Panc1 (cell line): ENCODE results near the gene SPSB3. TPM values are rescaled to one million over a fixed set of nuclear protein-coding genes. Genes with fewer than 3 reads are reported as not detected.

Experiments
- ATAC-seq: fragments of 200-7000 bp; cut with Tn5 transposase; 2 replicates; pipeline ENCODE4 v1.9.1; 2020; ENCODE audit warnings: mild to moderate bottlenecking, moderate library complexity
- BruUV-seq: library from RNA; stranded (reverse); fragments of 400-500 nt; replicated peaks from 2 replicates; lab custom pipeline; 2021; lab: Mats Ljungman, UMichigan
- CTCF ChIA-PET: fragments of 300-600 bp; sonication (Branson Sonifier 250); formaldehyde crosslinking; loops from one replicate; lab custom pipeline; 2022; ENCODE audit warnings: antibody characterized with exemption; lab: Charles Lee
- POLR2A ChIA-PET: fragments of 300-600 bp; sonication (Branson Sonifier 250); formaldehyde crosslinking; loops from one replicate; lab custom pipeline; 2022; ENCODE audit warnings: antibody characterized with exemption; lab: Charles Lee
- DNase-seq: peaks from one replicate; pipeline ENCODE4 v3.0.0-alpha.2; 2010; ENCODE audit warnings: low read depth, low spot score
- H3K27ac ChIP-seq: 2 replicates; pipeline ENCODE4 v1.5.1; 2011; ENCODE audit warnings: mild to moderate bottlenecking, low read length, inconsistent platforms
- H3K27me3 ChIP-seq: fragments of 200-500 bp; sonication (Bioruptor generic); 2 replicates; pipeline ENCODE4 v1.6.0; 2014; ENCODE audit warnings: low read length, inconsistent platforms; ENCODE audit not compliant: control insufficient read depth, insufficient read depth
- H3K36me3 ChIP-seq: fragments of 200-500 bp; sonication (Bioruptor generic); 2 replicates; pipeline ENCODE4 v1.5.1; 2014; ENCODE audit warnings: inconsistent platforms, mild to moderate bottlenecking, low read length, moderate library complexity; ENCODE audit not compliant: control insufficient read depth, insufficient read depth
- H3K4me1 ChIP-seq: 2 replicates; pipeline ENCODE4 v1.5.1; 2011; ENCODE audit warnings: inconsistent platforms, mild to moderate bottlenecking, low read length, moderate library complexity; ENCODE audit not compliant: control insufficient read depth, insufficient read depth
- H3K4me3 ChIP-seq, 2 experiments: 2 replicates each; pipeline ENCODE4 v1.5.1; 2011 to 2012; ENCODE audit warnings: low read depth in 2 of 2, low read length in 2 of 2, mild to moderate bottlenecking in 2 of 2, inconsistent platforms in 1 of 2, moderate library complexity in 1 of 2
- H3K9me3 ChIP-seq: fragments of 200-500 bp; sonication (Bioruptor generic); 2 replicates; pipeline ENCODE4 v1.5.1; 2014; ENCODE audit warnings: low read depth, mild to moderate bottlenecking, inconsistent platforms, low read length, moderate library complexity; ENCODE audit not compliant: control insufficient read depth, insufficient read depth
- POLR2AphosphoS5 ChIP-seq: IDR thresholded peaks from 2 replicates; pipeline ENCODE4 v1.6.1; 2012; ENCODE audit warnings: mild to moderate bottlenecking, low read depth, low read length, moderate library complexity
- SIN3A ChIP-seq: IDR thresholded peaks from 2 replicates; pipeline ENCODE4 v1.6.1; 2012; ENCODE audit warnings: low read depth, mild to moderate bottlenecking, low read length, moderate library complexity, borderline replicate concordance; ENCODE audit not compliant: insufficient read depth
- TCF7L2 ChIP-seq: IDR thresholded peaks from 2 replicates; pipeline ENCODE4 v1.6.1; 2011; ENCODE audit warnings: mild to moderate bottlenecking, low read depth, low read length, inconsistent platforms
- in situ Hi-C: cut with HindIII; loops from 2 replicates; pipeline ENCODE4 v1.10.0; 2016; ENCODE audit warnings: low sequenced_read_pairs, low pct_unique_long_range_greater_than_20kb
- intact Hi-C: fragments of 100-400 bp; cut with micrococcal nuclease; formaldehyde crosslinking; loops from one replicate; pipeline ENCODE4 v1.10.0; 2022; ENCODE audit not compliant: unreplicated experiment
- total RNA-seq: library from RNA; stranded (reverse); gene quantifications from one replicate; pipeline ENCODE4 v1.2.1, GENCODE V29; 2021; ENCODE audit not compliant: unreplicated experiment
- TF ChIP-seq, protein P1 (sequence below), 2 experiments: IDR thresholded peaks; 2 replicates each; pipeline ENCODE4 v1.6.1; 2011 to 2012; ENCODE audit warnings: low read depth in 2 of 2, control low read depth in 1 of 2, low read length in 1 of 2, mild to moderate bottlenecking in 1 of 2, moderate library complexity in 1 of 2; ENCODE audit not compliant: insufficient read depth in 1 of 2
- TF ChIP-seq, protein P2 (sequence below): fragments of 450-650 bp; IDR thresholded peaks from 2 replicates; pipeline ENCODE4 v1.5.1; 2017; ENCODE audit warnings: mild to moderate bottlenecking

Gene SPSB3
- total RNA-seq, 1 experiment from 2014 or later = 23.0 TPM

DNA sequence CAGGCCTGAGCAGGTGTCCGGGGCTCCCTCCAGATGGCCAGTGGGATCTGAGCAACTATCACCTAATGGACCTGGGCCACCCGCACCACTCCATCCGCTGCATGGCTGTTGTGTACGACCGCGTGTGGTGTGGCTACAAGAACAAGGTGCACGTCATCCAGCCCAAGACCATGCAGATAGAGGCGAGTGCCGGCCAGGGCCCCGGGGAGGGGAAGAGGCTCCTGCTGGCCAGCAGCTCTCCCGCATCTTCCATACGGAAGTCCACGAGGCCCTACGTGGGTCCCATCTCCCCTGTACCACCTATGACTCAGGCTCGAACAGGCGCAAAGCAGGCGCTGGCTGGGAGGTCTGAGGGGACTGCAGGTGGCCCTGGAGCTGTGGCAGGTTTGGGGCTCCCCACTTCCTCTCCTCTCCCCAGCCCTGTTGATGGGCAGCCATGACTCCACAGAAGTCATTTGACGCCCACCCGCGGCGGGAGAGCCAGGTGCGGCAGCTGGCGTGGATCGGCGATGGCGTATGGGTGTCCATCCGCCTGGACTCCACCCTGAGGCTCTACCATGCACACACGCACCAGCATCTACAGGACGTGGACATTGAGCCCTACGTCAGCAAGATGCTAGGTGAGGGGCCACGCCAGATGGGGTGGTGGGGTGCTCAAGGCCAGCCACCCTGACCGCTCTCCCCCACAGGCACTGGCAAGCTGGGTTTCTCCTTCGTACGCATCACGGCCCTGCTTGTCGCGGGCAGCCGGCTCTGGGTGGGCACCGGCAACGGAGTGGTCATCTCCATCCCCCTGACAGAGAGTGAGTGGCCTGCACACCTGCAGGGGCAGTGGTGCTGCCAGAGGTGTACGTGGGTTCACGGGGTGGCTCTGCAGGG, 15.0 kb downstream of the SPSB3 start:
- no peak for ATAC-seq
- ChIA-PET CTCF (no interaction called here), POLR2A (interaction anchor here (0.6 kb wide), 1 partner anchor 13 kb away, joined by 10 read pairs; no protein-coding TSS in a partner anchor)
- intact Hi-C loops = no loop called here
- in situ Hi-C loops = no loop called here
- no peak overlapping the region for H3K4me3 ChIP-seq
- H3K36me3 ChIP-seq = no peaks in the 10 kb centered on the region; the same call in 1 of the 2 replicates
- TF ChIP-seq TCF7L2 (no peak), POLR2AphosphoS5 (no peak), SIN3A (no peak)
- TF ChIP-seq, protein P1, sequence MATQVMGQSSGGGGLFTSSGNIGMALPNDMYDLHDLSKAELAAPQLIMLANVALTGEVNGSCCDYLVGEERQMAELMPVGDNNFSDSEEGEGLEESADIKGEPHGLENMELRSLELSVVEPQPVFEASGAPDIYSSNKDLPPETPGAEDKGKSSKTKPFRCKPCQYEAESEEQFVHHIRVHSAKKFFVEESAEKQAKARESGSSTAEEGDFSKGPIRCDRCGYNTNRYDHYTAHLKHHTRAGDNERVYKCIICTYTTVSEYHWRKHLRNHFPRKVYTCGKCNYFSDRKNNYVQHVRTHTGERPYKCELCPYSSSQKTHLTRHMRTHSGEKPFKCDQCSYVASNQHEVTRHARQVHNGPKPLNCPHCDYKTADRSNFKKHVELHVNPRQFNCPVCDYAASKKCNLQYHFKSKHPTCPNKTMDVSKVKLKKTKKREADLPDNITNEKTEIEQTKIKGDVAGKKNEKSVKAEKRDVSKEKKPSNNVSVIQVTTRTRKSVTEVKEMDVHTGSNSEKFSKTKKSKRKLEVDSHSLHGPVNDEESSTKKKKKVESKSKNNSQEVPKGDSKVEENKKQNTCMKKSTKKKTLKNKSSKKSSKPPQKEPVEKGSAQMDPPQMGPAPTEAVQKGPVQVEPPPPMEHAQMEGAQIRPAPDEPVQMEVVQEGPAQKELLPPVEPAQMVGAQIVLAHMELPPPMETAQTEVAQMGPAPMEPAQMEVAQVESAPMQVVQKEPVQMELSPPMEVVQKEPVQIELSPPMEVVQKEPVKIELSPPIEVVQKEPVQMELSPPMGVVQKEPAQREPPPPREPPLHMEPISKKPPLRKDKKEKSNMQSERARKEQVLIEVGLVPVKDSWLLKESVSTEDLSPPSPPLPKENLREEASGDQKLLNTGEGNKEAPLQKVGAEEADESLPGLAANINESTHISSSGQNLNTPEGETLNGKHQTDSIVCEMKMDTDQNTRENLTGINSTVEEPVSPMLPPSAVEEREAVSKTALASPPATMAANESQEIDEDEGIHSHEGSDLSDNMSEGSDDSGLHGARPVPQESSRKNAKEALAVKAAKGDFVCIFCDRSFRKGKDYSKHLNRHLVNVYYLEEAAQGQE (IDR thresholded peaks at IDR 0.05; ENCODE audit: insufficient read depth in 1 of 2, low read depth in 2 of 2, low read length in 1 of 2) = no peak
- TF ChIP-seq, protein P2, sequence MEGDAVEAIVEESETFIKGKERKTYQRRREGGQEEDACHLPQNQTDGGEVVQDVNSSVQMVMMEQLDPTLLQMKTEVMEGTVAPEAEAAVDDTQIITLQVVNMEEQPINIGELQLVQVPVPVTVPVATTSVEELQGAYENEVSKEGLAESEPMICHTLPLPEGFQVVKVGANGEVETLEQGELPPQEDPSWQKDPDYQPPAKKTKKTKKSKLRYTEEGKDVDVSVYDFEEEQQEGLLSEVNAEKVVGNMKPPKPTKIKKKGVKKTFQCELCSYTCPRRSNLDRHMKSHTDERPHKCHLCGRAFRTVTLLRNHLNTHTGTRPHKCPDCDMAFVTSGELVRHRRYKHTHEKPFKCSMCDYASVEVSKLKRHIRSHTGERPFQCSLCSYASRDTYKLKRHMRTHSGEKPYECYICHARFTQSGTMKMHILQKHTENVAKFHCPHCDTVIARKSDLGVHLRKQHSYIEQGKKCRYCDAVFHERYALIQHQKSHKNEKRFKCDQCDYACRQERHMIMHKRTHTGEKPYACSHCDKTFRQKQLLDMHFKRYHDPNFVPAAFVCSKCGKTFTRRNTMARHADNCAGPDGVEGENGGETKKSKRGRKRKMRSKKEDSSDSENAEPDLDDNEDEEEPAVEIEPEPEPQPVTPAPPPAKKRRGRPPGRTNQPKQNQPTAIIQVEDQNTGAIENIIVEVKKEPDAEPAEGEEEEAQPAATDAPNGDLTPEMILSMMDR = no peak
- no peak for DNase-seq
- peaks cover 14% of the 10 kb centered on the region for H3K4me1 ChIP-seq
- no peaks in the 10 kb centered on the region for H3K27me3 ChIP-seq
- no peak overlapping the region for H3K27ac ChIP-seq
- no peaks in the 10 kb centered on the region for H3K9me3 ChIP-seq
- no TSS peak for BruUV-seq

DNA sequence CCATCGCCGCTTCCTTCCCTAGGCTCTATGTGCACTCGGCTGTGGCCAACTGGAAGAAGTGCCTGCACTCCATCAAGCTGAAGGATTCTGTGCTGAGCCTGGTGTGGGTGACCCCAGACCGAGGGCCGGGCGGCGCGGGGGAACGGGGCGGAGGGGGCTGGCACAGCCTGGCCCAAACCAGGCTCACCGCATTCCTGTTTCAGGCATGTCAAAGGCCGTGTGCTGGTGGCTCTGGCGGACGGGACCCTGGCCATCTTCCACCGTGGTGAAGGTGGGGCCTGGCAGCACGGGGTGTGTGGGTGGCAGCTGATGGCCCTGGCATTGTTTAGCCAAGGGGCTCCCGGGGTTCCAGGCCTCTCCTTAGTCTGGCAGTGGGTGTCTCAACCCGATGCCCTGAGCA, 15.7 kb downstream of the SPSB3 start:
- H3K36me3 ChIP-seq = no peaks in the 10 kb centered on the region; the same call in 1 of the 2 replicates
- POLR2A ChIA-PET = no interaction called here

More for the DNA sequence above, 15.7 kb downstream of the SPSB3 start:
- in situ Hi-C loops (no loop called here), intact Hi-C loops (no loop called here)
- Histone ChIP-seq H3K27me3 (no peaks in the 10 kb centered on the region), H3K9me3 (no peaks in the 10 kb centered on the region), H3K4me3 (no peak overlapping the region), H3K27ac (no peak overlapping the region), H3K4me1 (peaks cover 14% of the 10 kb centered on the region)
- BruUV-seq = no TSS peak
- no peak for DNase-seq
- no peak for ATAC-seq
- CTCF ChIA-PET = no interaction called here
- TF ChIP-seq SIN3A (no peak), TCF7L2 (no peak), POLR2AphosphoS5 (no peak)
- TF ChIP-seq, protein P2 = no peak
- TF ChIP-seq, protein P1 (IDR thresholded peaks at IDR 0.05; ENCODE audit: insufficient read depth in 1 of 2, low read depth in 2 of 2, low read length in 1 of 2) = no peak
